ENCODE data around the gene MRPS27. TPM values are rescaled to one million over a fixed set of nuclear protein-coding genes. Genes with fewer than 3 reads are reported as not detected.

MRPS27 gene
- total RNA-seq, 1 donor from 2014 or later, result 37.0 TPM

DNA sequence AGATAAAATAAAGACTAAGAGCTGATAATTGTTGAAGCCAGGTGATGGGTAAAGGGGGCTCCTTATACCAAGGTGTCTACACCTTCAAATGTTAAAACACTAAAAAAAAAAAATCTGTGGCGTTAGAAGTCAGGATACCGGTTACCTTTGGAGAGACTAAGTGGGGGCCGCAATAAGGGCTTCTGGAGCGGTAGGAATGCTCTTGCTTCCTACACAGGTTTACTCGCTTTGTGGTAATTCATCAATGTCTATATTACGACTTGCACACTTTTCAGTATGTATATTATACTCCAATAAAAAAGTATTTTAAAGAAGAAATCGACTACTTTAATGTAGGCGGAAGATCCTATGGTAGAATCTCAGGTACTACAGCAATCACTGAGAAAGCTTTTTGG, 12.5 kb downstream of the MRPS27 start:
- H3K4me3 Mint-ChIP-seq (ENCODE audit: unreplicated experiment), result peak overlapping the region; percentile 86
- peaks cover 11% of the 10 kb centered on the region for H3K4me1 Mint-ChIP-seq (ENCODE audit: low read depth, unreplicated experiment)
- Histone ChIP-seq H3K27me3 (ENCODE audit: insufficient read depth, low read length) (no peaks in the 10 kb centered on the region), H3K36me3 (ENCODE audit: insufficient read depth, low read length) (peaks cover 7% of the 10 kb centered on the region), H3K4me3 (ENCODE audit: insufficient read depth, low read depth, low read length) (peak overlapping the region; percentile 70), H3K27ac (ENCODE audit: low read depth, low read length) (peak overlapping the region; percentile 90), H3K9me3 (ENCODE audit: insufficient read depth, low read depth, low read length) (no peaks in the 10 kb centered on the region), H3K4me1 (ENCODE audit: insufficient read depth, low read length) (no peaks in the 10 kb centered on the region), H3K4me2 (ENCODE audit: low read length) (peak overlapping the region; percentile 84), H3K79me2 (ENCODE audit: insufficient read depth, low read length) (peaks cover 48% of the 10 kb centered on the region), H2AFZ (ENCODE audit: low read depth, low read length) (peak overlapping the region; percentile 86), H4K20me1 (ENCODE audit: insufficient read depth, low read length) (no peaks in the 10 kb centered on the region), H3K9ac (ENCODE audit: low read length) (peak overlapping the region; percentile 90)
- no peaks in the 10 kb centered on the region for H3K9me3 Mint-ChIP-seq (ENCODE audit: unreplicated experiment)
- no peaks in the 10 kb centered on the region for H3K27me3 Mint-ChIP-seq (ENCODE audit: low read depth, unreplicated experiment)
- no peak for TF ChIP-seq EZH2 (IDR thresholded peaks at IDR 0.05; ENCODE audit: insufficient read depth, low read length)
- TF ChIP-seq, protein P1, sequence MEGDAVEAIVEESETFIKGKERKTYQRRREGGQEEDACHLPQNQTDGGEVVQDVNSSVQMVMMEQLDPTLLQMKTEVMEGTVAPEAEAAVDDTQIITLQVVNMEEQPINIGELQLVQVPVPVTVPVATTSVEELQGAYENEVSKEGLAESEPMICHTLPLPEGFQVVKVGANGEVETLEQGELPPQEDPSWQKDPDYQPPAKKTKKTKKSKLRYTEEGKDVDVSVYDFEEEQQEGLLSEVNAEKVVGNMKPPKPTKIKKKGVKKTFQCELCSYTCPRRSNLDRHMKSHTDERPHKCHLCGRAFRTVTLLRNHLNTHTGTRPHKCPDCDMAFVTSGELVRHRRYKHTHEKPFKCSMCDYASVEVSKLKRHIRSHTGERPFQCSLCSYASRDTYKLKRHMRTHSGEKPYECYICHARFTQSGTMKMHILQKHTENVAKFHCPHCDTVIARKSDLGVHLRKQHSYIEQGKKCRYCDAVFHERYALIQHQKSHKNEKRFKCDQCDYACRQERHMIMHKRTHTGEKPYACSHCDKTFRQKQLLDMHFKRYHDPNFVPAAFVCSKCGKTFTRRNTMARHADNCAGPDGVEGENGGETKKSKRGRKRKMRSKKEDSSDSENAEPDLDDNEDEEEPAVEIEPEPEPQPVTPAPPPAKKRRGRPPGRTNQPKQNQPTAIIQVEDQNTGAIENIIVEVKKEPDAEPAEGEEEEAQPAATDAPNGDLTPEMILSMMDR (IDR thresholded peaks at IDR 0.05; ENCODE audit: insufficient read depth, low read depth, low read length), result no peak
- no peak for FAIRE-seq
- DNase-seq (ENCODE audit: low read depth), result no peak
- H3K27ac Mint-ChIP-seq (ENCODE audit: unreplicated experiment), result peak overlapping the region; percentile 93
- H3K36me3 Mint-ChIP-seq (ENCODE audit: low read depth, unreplicated experiment), result no peaks in the 10 kb centered on the region

DNA sequence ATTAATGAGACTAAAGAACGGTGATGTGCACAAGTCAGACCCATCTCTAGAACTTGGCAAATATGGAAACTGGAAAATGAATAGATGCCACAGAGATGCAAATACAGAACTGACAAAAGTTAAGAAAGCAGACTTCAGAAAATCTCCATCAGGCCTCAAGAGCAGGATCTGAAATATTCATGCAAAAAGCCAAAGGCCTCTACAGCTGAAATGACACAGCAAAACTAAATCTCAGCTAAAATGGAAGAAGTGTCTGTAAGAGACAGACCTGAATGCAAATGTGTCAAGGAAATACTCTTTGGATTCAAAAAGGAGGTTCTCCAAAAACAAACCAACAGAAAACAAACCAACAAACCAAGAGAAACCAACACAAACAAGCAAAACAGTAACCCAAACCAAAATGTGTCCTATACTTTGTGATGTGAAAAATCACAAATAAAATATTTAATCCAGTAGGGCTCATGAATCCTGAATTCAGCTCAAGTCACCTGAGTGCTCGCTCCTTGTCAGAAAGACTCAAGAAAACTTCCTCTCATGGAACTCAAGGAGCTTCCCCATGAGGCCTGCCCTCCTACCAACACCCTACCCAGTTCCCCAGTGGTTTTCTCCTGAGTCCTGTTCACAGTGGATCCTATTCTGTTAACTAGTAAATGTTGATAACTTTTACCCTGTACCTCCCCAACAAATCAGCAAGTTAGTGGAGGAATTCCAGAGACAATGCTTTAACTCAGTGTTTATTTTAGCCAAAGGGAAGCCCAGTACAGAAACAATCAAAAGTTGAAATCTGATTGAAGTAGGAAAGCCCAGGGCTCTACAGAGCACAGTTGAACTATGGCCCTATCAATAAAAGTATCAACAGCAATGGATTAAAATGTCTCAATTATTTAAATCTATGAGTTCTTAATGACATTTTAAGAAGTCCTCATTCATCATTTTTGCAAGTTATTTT, 14.6 kb downstream of the MRPS27 start:
- no peaks in the 10 kb centered on the region for H3K9me3 ChIP-seq (ENCODE audit: insufficient read depth, low read depth, low read length)
- no peak overlapping the region for H2AFZ ChIP-seq (ENCODE audit: low read depth, low read length)
- H3K4me3 ChIP-seq (ENCODE audit: insufficient read depth, low read depth, low read length), result no peak overlapping the region
- Mint-ChIP-seq H3K27me3 (ENCODE audit: low read depth, unreplicated experiment) (no peaks in the 10 kb centered on the region), H3K4me3 (ENCODE audit: unreplicated experiment) (no peak overlapping the region), H3K4me1 (ENCODE audit: low read depth, unreplicated experiment) (peaks cover 15% of the 10 kb centered on the region), H3K36me3 (ENCODE audit: low read depth, unreplicated experiment) (no peaks in the 10 kb centered on the region), H3K9me3 (ENCODE audit: unreplicated experiment) (no peaks in the 10 kb centered on the region), H3K27ac (ENCODE audit: unreplicated experiment) (peak overlapping the region; percentile 50)
- peaks cover 65% of the 10 kb centered on the region for H3K79me2 ChIP-seq (ENCODE audit: insufficient read depth, low read length)
- H3K4me2 ChIP-seq (ENCODE audit: low read length), result no peak overlapping the region
- no peaks in the 10 kb centered on the region for H3K4me1 ChIP-seq (ENCODE audit: insufficient read depth, low read length)
- FAIRE-seq, result no peak
- no peak overlapping the region for H3K27ac ChIP-seq (ENCODE audit: low read depth, low read length)
- no peaks in the 10 kb centered on the region for H3K27me3 ChIP-seq (ENCODE audit: insufficient read depth, low read length)
- no peak overlapping the region for H3K9ac ChIP-seq (ENCODE audit: low read length)
- peaks cover 4% of the 10 kb centered on the region for H4K20me1 ChIP-seq (ENCODE audit: insufficient read depth, low read length)
- no peak for TF ChIP-seq EZH2 (IDR thresholded peaks at IDR 0.05; ENCODE audit: insufficient read depth, low read length)
- TF ChIP-seq, protein P1 (IDR thresholded peaks at IDR 0.05; ENCODE audit: insufficient read depth, low read depth, low read length), result no peak
- peaks cover 4% of the 10 kb centered on the region for H3K36me3 ChIP-seq (ENCODE audit: insufficient read depth, low read length)
- no peak for DNase-seq (ENCODE audit: low read depth)

DNA sequence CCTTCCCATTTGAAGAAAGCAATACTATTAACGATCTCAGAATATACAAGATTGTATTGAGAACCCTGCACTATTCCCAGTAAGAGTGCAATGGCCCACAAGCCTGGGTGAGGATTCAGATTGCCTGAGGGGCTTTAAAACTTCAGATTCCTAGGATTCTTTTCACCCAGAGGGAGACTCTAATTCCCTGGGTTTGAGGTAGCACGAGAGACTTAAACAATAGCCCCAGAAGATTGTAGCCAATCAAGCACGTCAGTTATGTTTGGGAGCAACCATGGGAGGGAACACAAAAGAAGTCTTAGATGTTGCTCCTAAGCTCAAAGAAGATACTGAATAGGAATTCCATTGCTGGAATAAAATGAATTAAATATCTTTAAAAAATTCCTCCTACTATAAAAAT, 17.9 kb downstream of the MRPS27 start:
- H3K4me1 ChIP-seq (ENCODE audit: insufficient read depth, low read length), result no peaks in the 10 kb centered on the region
- no peaks in the 10 kb centered on the region for H3K27me3 ChIP-seq (ENCODE audit: insufficient read depth, low read length)
- no peaks in the 10 kb centered on the region for H3K36me3 Mint-ChIP-seq (ENCODE audit: low read depth, unreplicated experiment)
- H3K27me3 Mint-ChIP-seq (ENCODE audit: low read depth, unreplicated experiment), result no peaks in the 10 kb centered on the region
- H3K9me3 ChIP-seq (ENCODE audit: insufficient read depth, low read depth, low read length), result no peaks in the 10 kb centered on the region
- no peak for FAIRE-seq
- H3K4me3 ChIP-seq (ENCODE audit: insufficient read depth, low read depth, low read length), result no peak overlapping the region
- no peak overlapping the region for H3K27ac Mint-ChIP-seq (ENCODE audit: unreplicated experiment)
- H2AFZ ChIP-seq (ENCODE audit: low read depth, low read length), result no peak overlapping the region
- TF ChIP-seq, protein P1 (IDR thresholded peaks at IDR 0.05; ENCODE audit: insufficient read depth, low read depth, low read length), result no peak
- no peak for TF ChIP-seq EZH2 (IDR thresholded peaks at IDR 0.05; ENCODE audit: insufficient read depth, low read length)
- peaks cover 15% of the 10 kb centered on the region for H3K4me1 Mint-ChIP-seq (ENCODE audit: low read depth, unreplicated experiment)
- H3K36me3 ChIP-seq (ENCODE audit: insufficient read depth, low read length), result no peaks in the 10 kb centered on the region
- H3K27ac ChIP-seq (ENCODE audit: low read depth, low read length), result no peak overlapping the region
- peaks cover 2% of the 10 kb centered on the region for H3K9me3 Mint-ChIP-seq (ENCODE audit: unreplicated experiment)
- H3K4me2 ChIP-seq (ENCODE audit: low read length), result no peak overlapping the region
- no peak overlapping the region for H3K4me3 Mint-ChIP-seq (ENCODE audit: unreplicated experiment)
- no peak overlapping the region for H3K9ac ChIP-seq (ENCODE audit: low read length)
- peaks cover 80% of the 10 kb centered on the region for H3K79me2 ChIP-seq (ENCODE audit: insufficient read depth, low read length)
- peaks cover 16% of the 10 kb centered on the region for H4K20me1 ChIP-seq (ENCODE audit: insufficient read depth, low read length)
- DNase-seq (ENCODE audit: low read depth), result no peak
